CD4-positive, alpha-beta T cell treated with Interleukin-17A for 1 hour (primary cell): ENCODE measurements around the gene RBPJL.

Experiments
- DNase-seq: peaks from one replicate; pipeline ENCODE4 v3.0.0-alpha.2; 2020

The RBPJL gene

GRCh38 chr20:45320948-45321595 lies 14.4 kb downstream of the RBPJL start:
- peak; percentile 50 for DNase-seq

GRCh38 chr20:45322952-45323383 lies 16.3 kb downstream of the RBPJL start:
- DNase-seq, result no peak

- DNase-seq, result no peak
Measured at GRCh38 chr20:45323731-45324130, 17.1 kb downstream of the RBPJL start.

- DNase-seq, result no peak
Measured at GRCh38 chr20:45325371-45325770, 18.7 kb downstream of the RBPJL start.

GRCh38 chr20:45328451-45328850 lies 21.8 kb downstream of the RBPJL start:
- no peak for DNase-seq

- no peak for DNase-seq
Measured at GRCh38 chr20:45329497-45330319, 23.1 kb downstream of the RBPJL start.

- DNase-seq, result no peak
Measured at GRCh38 chr20:45330476-45330875, 23.8 kb downstream of the RBPJL start.

GRCh38 chr20:45336530-45337366 lies 30.1 kb downstream of the RBPJL start:
- no peak for DNase-seq

GRCh38 chr20:45337367-45338120 lies 30.9 kb downstream of the RBPJL start:
- no peak for DNase-seq

GRCh38 chr20:45338121-45339030 lies 31.7 kb downstream of the RBPJL start:
- DNase-seq, result no peak

GRCh38 chr20:45339084-45339483 lies 32.4 kb downstream of the RBPJL start:
- no peak for DNase-seq

GRCh38 chr20:45339799-45340198 lies 33.2 kb downstream of the RBPJL start:
- DNase-seq, result no peak

- no peak for DNase-seq
Measured at GRCh38 chr20:45340236-45340847, 33.7 kb downstream of the RBPJL start.

- no peak for DNase-seq
Measured at GRCh38 chr20:45340951-45341350, 34.3 kb downstream of the RBPJL start.

GRCh38 chr20:45341579-45341938 lies 34.9 kb downstream of the RBPJL start:
- DNase-seq, result no peak

GRCh38 chr20:45341939-45342854 lies 35.6 kb downstream of the RBPJL start:
- DNase-seq, result no peak

- DNase-seq, result no peak
Measured at GRCh38 chr20:45342855-45343531, 36.4 kb downstream of the RBPJL start.

- no peak for DNase-seq
Measured at GRCh38 chr20:45343532-45344167, 37.0 kb downstream of the RBPJL start.
